ENCODE data around the gene ASCC1. TPM values are rescaled to one million over a fixed set of nuclear protein-coding genes. Genes with fewer than 3 reads are reported as not detected.
"Not testable (repeated sequence)": the region's sequence is repeated elsewhere in the genome, so short reads cannot be mapped to it uniquely, and the experiment has no call there.

ASCC1 gene
- total RNA-seq, 2 experiments from 2014 or later, result 50.9 to 52.5 TPM

- DNase-seq, result no peak
- H3K27ac Mint-ChIP-seq, result no peak overlapping the region
- CTCF ChIA-PET, result interaction anchor here (1.2 to 2.3 kb wide), 3 partner anchors 18 to 173 kb away, joined by 3 to 7 read pairs (median 7); no protein-coding TSS in a partner anchor
These were observed 51.5 kb downstream of the ASCC1 start for GRCh38 chr10:72164617-72165016.

GRCh38 chr10:72162978-72163377, 53.1 kb downstream of the ASCC1 start:
- intact Hi-C loops (cut with micrococcal nuclease), result loop anchor here (2.0 to 5.0 kb wide), 5 partner anchors 14 to 74 kb away; partner anchors contain the start of gene SPOCK2
- Mint-ChIP-seq H3K4me1 (ENCODE audit: low read depth) (peaks cover 26% of the 10 kb centered on the region), H3K4me3 (no peak overlapping the region), H3K36me3 (peaks cover 21% of the 10 kb centered on the region), H3K27me3 (no peaks in the 10 kb centered on the region), H3K9me3 (no peaks in the 10 kb centered on the region), H3K27ac (peak overlapping the region; percentile 65)
- POLR2A ChIA-PET, result no interaction called here
- DNase-seq, result no peak
- CTCF ChIA-PET, result no interaction called here

More at GRCh38 chr10:72164617-72165016, 51.5 kb downstream of the ASCC1 start:
- POLR2A ChIA-PET, result no interaction called here
- Mint-ChIP-seq H3K27me3 (no peaks in the 10 kb centered on the region), H3K4me1 (ENCODE audit: low read depth) (peaks cover 26% of the 10 kb centered on the region), H3K36me3 (peaks cover 15% of the 10 kb centered on the region), H3K9me3 (no peaks in the 10 kb centered on the region), H3K4me3 (no peak overlapping the region)
- intact Hi-C loops (cut with micrococcal nuclease), result loop anchor here (5.0 kb wide), 2 partner anchors 37 to 57 kb away; no protein-coding TSS in a partner anchor

GRCh38 chr10:72158176-72158575, 57.9 kb downstream of the ASCC1 start:
- H3K4me1 Mint-ChIP-seq (ENCODE audit: low read depth), result peaks cover 12% of the 10 kb centered on the region
- no peak overlapping the region for H3K4me3 Mint-ChIP-seq
- POLR2A ChIA-PET, result no interaction called here
- DNase-seq, result no peak
- H3K36me3 Mint-ChIP-seq, result peaks cover 31% of the 10 kb centered on the region
- H3K27ac Mint-ChIP-seq, result no peak overlapping the region
- no peaks in the 10 kb centered on the region for H3K27me3 Mint-ChIP-seq
- CTCF ChIA-PET, result interaction anchor here (0.7 kb wide), 1 partner anchor 107 kb away, joined by 3 read pairs; no protein-coding TSS in a partner anchor
- intact Hi-C loops (cut with micrococcal nuclease), result no loop called here
- no peaks in the 10 kb centered on the region for H3K9me3 Mint-ChIP-seq

- intact Hi-C loops (cut with micrococcal nuclease), result no loop called here
- POLR2A ChIA-PET, result no interaction called here
- DNase-seq, result no peak
- Mint-ChIP-seq H3K4me1 (ENCODE audit: low read depth) (no peaks in the 10 kb centered on the region), H3K9me3 (no peaks in the 10 kb centered on the region), H3K27me3 (no peaks in the 10 kb centered on the region), H3K27ac (no peak overlapping the region), H3K4me3 (no peak overlapping the region), H3K36me3 (peaks cover 28% of the 10 kb centered on the region)
- CTCF ChIA-PET, result no interaction called here
These were observed 59.9 kb downstream of the ASCC1 start for GRCh38 chr10:72156223-72156622.

GRCh38 chr10:72152286-72152685, 63.8 kb downstream of the ASCC1 start:
- Mint-ChIP-seq H3K4me3 (no peak overlapping the region), H3K27me3 (no peaks in the 10 kb centered on the region), H3K27ac (no peak overlapping the region), H3K4me1 (ENCODE audit: low read depth) (peaks cover 14% of the 10 kb centered on the region), H3K9me3 (no peaks in the 10 kb centered on the region), H3K36me3 (peaks cover 23% of the 10 kb centered on the region)
- intact Hi-C loops (cut with micrococcal nuclease), result no loop called here
- CTCF ChIA-PET, result no interaction called here
- DNase-seq, result no peak
- POLR2A ChIA-PET, result no interaction called here

GRCh38 chr10:72150746-72151478, 65.2 kb downstream of the ASCC1 start:
- H3K4me1 Mint-ChIP-seq (ENCODE audit: low read depth), result peaks cover 14% of the 10 kb centered on the region
- intact Hi-C loops (cut with micrococcal nuclease); DNase-seq; H3K4me3 Mint-ChIP-seq; H3K27me3 Mint-ChIP-seq; POLR2A ChIA-PET; H3K9me3 Mint-ChIP-seq; H3K27ac Mint-ChIP-seq: not testable (repeated sequence)
- peaks cover 15% of the 10 kb centered on the region for H3K36me3 Mint-ChIP-seq
- CTCF ChIA-PET, result interaction anchor here (0.7 kb wide), 1 partner anchor 127 kb away, joined by 3 read pairs; no protein-coding TSS in a partner anchor

- DNase-seq; intact Hi-C loops (cut with micrococcal nuclease); POLR2A ChIA-PET; H3K27ac Mint-ChIP-seq; H3K27me3 Mint-ChIP-seq; H3K9me3 Mint-ChIP-seq; H3K4me3 Mint-ChIP-seq; CTCF ChIA-PET: not testable (repeated sequence)
- Mint-ChIP-seq H3K4me1 (ENCODE audit: low read depth) (peaks cover 14% of the 10 kb centered on the region), H3K36me3 (peaks cover 11% of the 10 kb centered on the region)
These were observed 68.8 kb downstream of the ASCC1 start for GRCh38 chr10:72147324-72147584.

- Mint-ChIP-seq H3K4me3 (no peak overlapping the region), H3K36me3 (peaks cover 11% of the 10 kb centered on the region), H3K27ac (no peak overlapping the region), H3K9me3 (no peaks in the 10 kb centered on the region), H3K27me3 (no peaks in the 10 kb centered on the region), H3K4me1 (ENCODE audit: low read depth) (peaks cover 14% of the 10 kb centered on the region)
- POLR2A ChIA-PET, result no interaction called here
- intact Hi-C loops (cut with micrococcal nuclease), result no loop called here
- no peak for DNase-seq
- CTCF ChIA-PET, result no interaction called here
These were observed 69.3 kb downstream of the ASCC1 start for GRCh38 chr10:72146559-72147323.

- Mint-ChIP-seq H3K4me3 (no peak overlapping the region), H3K27me3 (no peaks in the 10 kb centered on the region), H3K9me3 (no peaks in the 10 kb centered on the region), H3K27ac (no peak overlapping the region), H3K36me3 (peaks cover 8% of the 10 kb centered on the region), H3K4me1 (ENCODE audit: low read depth) (peaks cover 14% of the 10 kb centered on the region)
- intact Hi-C loops (cut with micrococcal nuclease), result no loop called here
- ChIA-PET POLR2A (no interaction called here), CTCF (no interaction called here)
- no peak for DNase-seq
These were observed 70.0 kb downstream of the ASCC1 start for GRCh38 chr10:72146071-72146470.

GRCh38 chr10:72145657-72146056, 70.4 kb downstream of the ASCC1 start:
- Mint-ChIP-seq H3K27ac (no peak overlapping the region), H3K4me3 (no peak overlapping the region), H3K36me3 (peaks cover 4% of the 10 kb centered on the region), H3K27me3 (no peaks in the 10 kb centered on the region), H3K4me1 (ENCODE audit: low read depth) (peaks cover 14% of the 10 kb centered on the region), H3K9me3 (no peaks in the 10 kb centered on the region)
- no peak for DNase-seq
- intact Hi-C loops (cut with micrococcal nuclease), result no loop called here
- CTCF ChIA-PET, result no interaction called here
- POLR2A ChIA-PET, result no interaction called here

- Mint-ChIP-seq H3K9me3 (no peaks in the 10 kb centered on the region), H3K36me3 (peaks cover 10% of the 10 kb centered on the region), H3K4me3 (no peak overlapping the region), H3K27me3 (no peaks in the 10 kb centered on the region), H3K27ac (no peak overlapping the region), H3K4me1 (ENCODE audit: low read depth) (peaks cover 6% of the 10 kb centered on the region)
- POLR2A ChIA-PET, result no interaction called here
- CTCF ChIA-PET, result interaction anchor here (1.1 to 1.3 kb wide), 2 partner anchors 13 to 15 kb away, joined by 3 to 4 read pairs; no protein-coding TSS in a partner anchor
- DNase-seq, result no peak
- intact Hi-C loops (cut with micrococcal nuclease), result no loop called here
These were observed 75.2 kb downstream of the ASCC1 start for GRCh38 chr10:72140850-72141249.

GRCh38 chr10:72140174-72140573, 75.9 kb downstream of the ASCC1 start:
- H3K4me3 Mint-ChIP-seq, result no peak overlapping the region
- H3K9me3 Mint-ChIP-seq, result no peaks in the 10 kb centered on the region
- ChIA-PET CTCF (interaction anchor here (1.1 to 1.7 kb wide), 3 partner anchors 12 to 192 kb away, joined by 3 to 4 read pairs (median 4); no protein-coding TSS in a partner anchor), POLR2A (no interaction called here)
- DNase-seq, result no peak
- no peaks in the 10 kb centered on the region for H3K27me3 Mint-ChIP-seq
- H3K27ac Mint-ChIP-seq, result no peak overlapping the region
- intact Hi-C loops (cut with micrococcal nuclease), result no loop called here
- peaks cover 14% of the 10 kb centered on the region for H3K36me3 Mint-ChIP-seq
- H3K4me1 Mint-ChIP-seq (ENCODE audit: low read depth), result peaks cover 12% of the 10 kb centered on the region
